ENCODE data around the gene SCYGR7. TPM values are rescaled to one million over a fixed set of nuclear protein-coding genes. Genes with fewer than 3 reads are reported as not detected.
"Not testable (repeated sequence)": the region's sequence is repeated elsewhere in the genome, so short reads cannot be mapped to it uniquely, and the experiment has no call there.

The SCYGR7 gene
- total and polyA plus RNA-seq, 9 donors = not detected

DNA sequence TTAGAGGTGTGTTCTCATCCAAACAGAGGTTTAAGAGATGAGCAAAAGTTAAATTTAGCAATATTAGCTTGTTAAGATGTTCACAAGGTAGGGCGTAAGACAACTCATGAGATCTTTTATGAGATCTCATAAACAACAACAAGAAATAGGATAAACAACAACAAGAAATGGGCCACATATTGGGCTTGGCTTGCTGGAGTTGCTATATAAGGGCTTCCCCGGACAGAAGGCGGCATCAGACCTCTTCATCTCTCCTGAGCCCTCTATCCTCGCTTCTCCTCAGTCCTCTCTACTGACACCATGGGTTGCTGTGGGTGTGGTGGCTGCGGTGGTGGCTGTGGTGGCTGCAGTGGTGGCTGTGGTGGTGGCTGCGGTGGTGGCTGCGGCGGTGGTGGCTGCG lies 17.5 kb downstream of the SCYGR7 start, which contains the start of gene SCYGR8:
TSS of gene SCYGR8 (plus strand) at position 301 of the 400 bp plus-strand sequence. CDS start at position 301, 0 bp downstream.
- Histone ChIP-seq H3K9me3 (no peaks in the 10 kb centered on the region), H3K4me1 (ENCODE audit: insufficient read depth) (no peaks in the 10 kb centered on the region), H3K4me3 (no peak within 1 kb of the TSS), H3K27ac (no peak within 1 kb of the TSS), H3K27me3 (no peaks in the 10 kb centered on the region), H3K36me3 (no peaks in the 10 kb centered on the region)
- 87 to 93% (median 91%) methylated on average over 5 to 8 of the region's 9 CpGs for WGBS, 3 donors
- no peak for DNase-seq
- TF ChIP-seq POLR2A (IDR thresholded peaks at IDR 0.05) (no peak), EP300 (IDR thresholded peaks at IDR 0.05) (no peak)
- TF ChIP-seq, protein P1, sequence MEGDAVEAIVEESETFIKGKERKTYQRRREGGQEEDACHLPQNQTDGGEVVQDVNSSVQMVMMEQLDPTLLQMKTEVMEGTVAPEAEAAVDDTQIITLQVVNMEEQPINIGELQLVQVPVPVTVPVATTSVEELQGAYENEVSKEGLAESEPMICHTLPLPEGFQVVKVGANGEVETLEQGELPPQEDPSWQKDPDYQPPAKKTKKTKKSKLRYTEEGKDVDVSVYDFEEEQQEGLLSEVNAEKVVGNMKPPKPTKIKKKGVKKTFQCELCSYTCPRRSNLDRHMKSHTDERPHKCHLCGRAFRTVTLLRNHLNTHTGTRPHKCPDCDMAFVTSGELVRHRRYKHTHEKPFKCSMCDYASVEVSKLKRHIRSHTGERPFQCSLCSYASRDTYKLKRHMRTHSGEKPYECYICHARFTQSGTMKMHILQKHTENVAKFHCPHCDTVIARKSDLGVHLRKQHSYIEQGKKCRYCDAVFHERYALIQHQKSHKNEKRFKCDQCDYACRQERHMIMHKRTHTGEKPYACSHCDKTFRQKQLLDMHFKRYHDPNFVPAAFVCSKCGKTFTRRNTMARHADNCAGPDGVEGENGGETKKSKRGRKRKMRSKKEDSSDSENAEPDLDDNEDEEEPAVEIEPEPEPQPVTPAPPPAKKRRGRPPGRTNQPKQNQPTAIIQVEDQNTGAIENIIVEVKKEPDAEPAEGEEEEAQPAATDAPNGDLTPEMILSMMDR (IDR thresholded peaks at IDR 0.05) = no peak
- intact Hi-C loops (cut with DNase I) = no loop called here

DNA sequence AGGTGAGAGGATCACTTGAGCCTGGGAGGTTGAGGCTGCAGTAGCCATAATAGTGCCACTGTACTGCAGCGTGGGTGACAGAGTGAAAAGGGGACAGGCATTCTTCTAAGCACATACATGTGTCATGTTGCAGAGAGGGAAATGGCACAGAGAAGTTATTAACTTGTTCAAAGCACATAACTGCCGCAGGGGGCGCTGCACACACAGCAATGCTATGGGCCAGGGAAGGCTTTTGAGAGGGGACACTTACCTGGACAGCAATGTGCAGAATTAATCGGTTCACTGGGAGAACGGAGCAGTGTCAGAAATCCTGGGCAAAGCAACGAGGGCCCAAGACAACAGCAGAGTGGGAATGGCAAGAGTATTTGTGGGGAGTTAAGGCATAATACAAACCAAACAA lies 19.9 kb downstream of the SCYGR7 start:
- Histone ChIP-seq H3K9me3 (no peaks in the 10 kb centered on the region), H3K4me1 (ENCODE audit: insufficient read depth) (no peaks in the 10 kb centered on the region), H3K27me3 (no peaks in the 10 kb centered on the region), H3K4me3 (no peak overlapping the region), H3K27ac (no peak overlapping the region), H3K36me3 (no peaks in the 10 kb centered on the region)
- 53 to 58% (median 53%) methylated on average over 6 of the region's 6 CpGs for WGBS, 3 donors
- TF ChIP-seq, protein P1 (IDR thresholded peaks at IDR 0.05) = no peak
- TF ChIP-seq EP300 (IDR thresholded peaks at IDR 0.05) (no peak), POLR2A (IDR thresholded peaks at IDR 0.05) (no peak)
- intact Hi-C loops (cut with DNase I) = no loop called here
- no peak for DNase-seq

DNA sequence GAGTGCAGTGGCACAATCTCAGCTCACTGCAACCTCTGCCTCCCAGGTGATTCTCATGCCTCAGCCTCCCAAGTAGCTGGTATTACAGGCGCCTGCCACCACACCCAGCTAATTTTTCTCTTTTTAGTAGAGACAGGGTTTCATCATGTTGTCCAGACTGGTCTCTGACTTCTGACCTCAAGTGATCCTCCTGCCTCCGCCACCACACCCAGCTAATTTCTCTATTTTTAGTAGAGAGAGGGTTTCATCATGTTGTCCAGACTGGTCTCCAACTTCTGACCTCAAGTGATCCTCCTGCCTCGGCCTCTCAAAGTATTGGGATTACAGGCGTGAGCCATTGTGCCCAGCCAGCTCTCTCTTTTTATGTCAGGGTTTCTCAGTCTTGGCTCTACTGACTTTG lies 28.1 kb downstream of the SCYGR7 start:
- 67 to 69% (median 68%) methylated on average over 4 of the region's 4 CpGs for WGBS, 3 donors
- H3K9me3 ChIP-seq; H3K27ac ChIP-seq; DNase-seq; intact Hi-C loops (cut with DNase I); H3K4me1 ChIP-seq (ENCODE audit: insufficient read depth); H3K27me3 ChIP-seq; H3K36me3 ChIP-seq; H3K4me3 ChIP-seq: not testable (repeated sequence)

DNA sequence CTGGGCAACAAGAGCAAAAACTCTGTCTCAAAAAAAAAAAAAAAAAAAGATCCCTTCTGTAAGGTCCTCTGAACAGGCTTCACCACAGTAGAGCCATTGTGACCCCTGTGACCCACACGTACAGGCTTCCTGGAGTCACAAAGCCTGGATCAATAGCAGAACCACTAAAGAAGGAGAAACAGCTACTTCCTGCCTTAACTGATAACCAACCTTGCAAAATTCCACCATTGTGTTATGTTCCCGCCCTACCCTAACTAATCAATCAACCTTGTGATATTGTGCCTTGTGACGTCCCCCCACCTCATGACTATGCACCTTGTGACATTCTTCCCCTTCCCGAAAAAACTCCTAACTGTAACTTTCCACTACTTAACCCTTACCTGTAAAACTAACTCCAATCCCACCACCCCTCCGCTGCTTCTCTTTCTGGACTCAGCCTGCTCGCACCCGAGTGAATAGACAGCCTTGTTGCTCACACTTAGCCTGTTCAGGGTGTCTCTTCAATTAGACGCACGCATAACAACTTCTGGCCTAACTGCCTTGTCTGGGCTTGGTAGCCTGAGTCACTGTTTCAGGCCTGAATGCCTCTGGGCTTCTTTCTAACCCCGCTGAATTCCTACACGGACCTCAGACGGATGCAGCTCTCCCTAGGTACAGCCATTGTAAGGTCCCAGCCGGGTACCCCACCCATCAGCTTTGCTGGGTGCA lies 31.4 kb downstream of the SCYGR7 start:
- no peaks in the 10 kb centered on the region for H3K27me3 ChIP-seq
- no peak for DNase-seq
- intact Hi-C loops (cut with DNase I) = loop anchor here in 3 of 4 donors (10.0 kb wide), 3 partner anchors 275 to 625 kb away; no protein-coding TSS in a partner anchor
- 76 to 79% (median 79%) methylated on average over 13 of the region's 13 CpGs for WGBS, 3 donors
- no peaks in the 10 kb centered on the region for H3K4me1 ChIP-seq (ENCODE audit: insufficient read depth)
- no peak overlapping the region for H3K27ac ChIP-seq
- no peaks in the 10 kb centered on the region for H3K9me3 ChIP-seq
- TF ChIP-seq, protein P1 (IDR thresholded peaks at IDR 0.05) = no peak
- no peak for TF ChIP-seq EP300 (IDR thresholded peaks at IDR 0.05)
- no peak for TF ChIP-seq POLR2A (IDR thresholded peaks at IDR 0.05)
- H3K4me3 ChIP-seq = no peak overlapping the region
- no peaks in the 10 kb centered on the region for H3K36me3 ChIP-seq
